NCI-H2196 (cell line): Measurements from ENCODE around the gene FAM167B.

Source experiments
- DNase-seq: peaks from one replicate; lab custom pipeline; 2025; ENCODE audit not compliant: unreplicated experiment; lab: John Stamatoyannopoulos, UW

FAM167B gene

DNA sequence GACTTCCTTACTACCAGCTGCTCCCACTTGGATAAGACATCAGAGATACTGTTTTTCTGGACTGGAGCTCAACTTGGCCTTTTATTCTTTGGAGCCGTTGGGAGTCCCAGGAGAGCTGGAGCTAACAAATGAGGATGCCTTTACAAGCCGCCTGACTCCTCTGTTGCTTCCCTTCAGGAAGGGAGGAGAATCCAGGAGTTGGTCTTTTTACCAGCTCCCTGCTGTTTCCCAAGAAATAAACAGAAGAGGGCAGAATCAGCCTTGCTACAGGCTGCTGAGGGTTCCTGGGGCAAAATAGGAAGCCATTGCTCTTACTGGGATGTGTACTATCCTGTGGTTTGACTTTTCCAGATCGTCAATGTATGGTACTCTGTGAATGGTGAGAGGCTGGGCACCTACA, 23.3 kb upstream of the FAM167B start:
- DNase-seq = no peak

DNA sequence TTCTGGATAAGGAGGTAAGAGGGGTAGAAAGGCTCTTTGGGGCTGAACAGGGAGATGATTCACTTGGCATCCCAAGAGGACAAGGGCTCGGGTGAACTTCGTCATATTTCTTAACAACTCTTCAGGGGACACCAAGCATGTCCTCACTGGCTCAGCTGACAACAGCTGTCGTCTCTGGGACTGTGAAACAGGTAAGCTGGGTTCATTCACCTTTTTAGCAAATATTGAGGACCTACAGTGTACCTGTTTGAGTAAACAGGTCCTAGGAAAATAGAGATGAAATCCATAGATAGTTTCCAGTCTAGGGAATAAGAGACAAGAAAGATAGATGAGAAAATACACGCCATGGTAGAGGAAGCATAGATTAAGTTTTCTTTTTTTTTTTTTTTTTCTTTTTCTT, 22.7 kb upstream of the FAM167B start:
- no peak for DNase-seq

DNA sequence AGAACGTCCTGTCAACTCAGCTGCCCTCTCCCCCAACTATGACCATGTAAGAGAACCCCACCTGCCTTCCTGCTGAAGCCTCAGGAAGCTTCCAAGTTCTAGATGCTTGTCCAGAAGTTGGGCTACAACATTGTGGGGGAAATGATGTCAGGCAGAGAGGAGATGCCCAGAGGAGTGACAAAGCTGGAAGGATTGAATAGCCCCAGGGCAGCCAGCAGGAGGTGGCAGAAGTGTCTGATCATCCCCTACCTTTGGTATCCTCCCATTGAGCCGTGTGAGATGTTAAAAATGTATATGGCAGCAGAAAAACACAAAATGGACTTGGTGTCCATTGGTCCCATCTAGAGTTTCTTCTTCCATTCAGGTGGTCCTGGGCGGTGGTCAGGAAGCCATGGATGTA, 18.3 kb upstream of the FAM167B start:
- DNase-seq = no peak

DNA sequence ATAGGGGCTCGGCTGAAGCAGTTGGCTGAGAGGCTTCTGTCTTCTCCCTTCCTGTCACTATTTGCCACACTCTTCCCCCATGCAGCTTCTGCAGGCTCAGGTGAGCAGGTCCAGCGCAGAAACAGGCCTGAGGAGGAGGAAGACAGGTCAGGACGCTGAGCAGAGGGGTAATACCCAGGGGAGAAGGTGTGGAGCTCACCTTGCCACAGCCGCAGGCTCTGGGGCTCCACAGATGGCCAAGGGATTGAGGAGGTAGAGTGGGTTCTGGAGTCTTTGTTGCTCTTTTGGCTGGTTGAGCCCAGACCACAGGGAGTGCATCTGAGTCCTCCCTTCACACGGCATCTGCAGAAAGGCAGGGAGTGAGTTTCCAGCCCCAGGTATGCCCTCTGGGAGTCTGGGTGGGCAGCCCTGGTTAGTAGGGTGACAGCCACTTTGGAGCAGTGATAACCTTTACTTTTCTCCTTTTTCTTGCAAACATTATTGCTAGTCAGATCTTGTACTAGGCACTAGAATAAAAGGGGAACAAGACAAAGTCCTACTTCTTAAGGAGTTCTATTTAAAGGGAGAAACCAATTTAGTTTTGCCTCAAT, 15.1 kb upstream of the FAM167B start:
- DNase-seq = no peak

DNA sequence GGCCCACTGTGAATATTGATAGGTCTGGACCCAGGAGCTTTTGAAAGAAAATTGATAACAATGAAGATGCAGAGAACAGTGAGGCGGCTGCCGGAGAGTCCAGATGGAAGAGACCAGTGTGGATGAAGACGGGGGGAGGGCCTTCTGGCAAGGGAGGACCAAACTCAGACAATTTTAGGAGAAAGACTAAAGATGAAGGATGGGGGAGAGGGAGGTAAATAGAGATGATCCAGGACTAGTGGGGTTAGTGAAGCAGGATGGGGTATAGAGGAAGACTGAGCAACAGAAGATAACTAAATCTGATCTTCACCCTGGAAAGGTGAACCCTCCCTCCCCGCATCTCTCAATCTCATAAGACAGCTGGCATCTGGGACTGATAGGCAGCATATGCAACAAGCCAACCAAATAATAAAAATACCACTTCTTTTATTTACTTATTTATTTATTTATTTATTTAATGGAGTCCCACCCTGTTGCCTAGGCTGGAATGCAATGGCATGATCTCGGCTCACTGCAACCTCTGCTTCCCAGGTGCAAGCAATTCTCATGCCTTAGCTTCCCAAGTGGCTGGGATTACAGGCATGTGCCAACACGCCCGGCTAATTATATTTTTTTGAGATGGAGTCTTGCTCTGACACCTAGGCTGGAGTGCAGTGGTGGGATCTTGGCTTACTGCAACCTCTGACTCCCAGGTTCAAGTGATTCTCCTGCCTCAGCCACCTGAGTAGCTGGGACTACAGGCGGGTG, 14.3 kb upstream of the FAM167B start:
- DNase-seq = no peak

DNA sequence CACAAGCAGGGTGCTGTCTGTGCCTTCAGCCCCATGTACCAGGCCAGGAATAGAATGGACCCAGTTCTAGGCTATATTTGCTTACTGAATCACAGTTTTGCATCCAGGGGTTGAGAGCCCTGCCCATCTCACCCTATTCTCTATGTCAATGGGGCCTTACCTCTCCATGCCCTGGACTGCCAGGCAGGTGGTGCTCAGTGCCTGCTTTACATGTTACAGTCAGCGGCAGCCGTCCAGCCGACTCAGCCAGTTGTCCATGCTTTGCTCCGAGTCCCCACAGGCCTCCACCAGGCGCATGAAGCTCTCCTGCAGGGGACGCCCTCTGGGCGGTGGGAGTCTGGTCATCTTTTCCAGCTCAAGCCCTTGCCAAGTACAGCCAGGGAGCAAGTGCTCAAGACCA, 12.2 kb upstream of the FAM167B start:
- DNase-seq = no peak

DNA sequence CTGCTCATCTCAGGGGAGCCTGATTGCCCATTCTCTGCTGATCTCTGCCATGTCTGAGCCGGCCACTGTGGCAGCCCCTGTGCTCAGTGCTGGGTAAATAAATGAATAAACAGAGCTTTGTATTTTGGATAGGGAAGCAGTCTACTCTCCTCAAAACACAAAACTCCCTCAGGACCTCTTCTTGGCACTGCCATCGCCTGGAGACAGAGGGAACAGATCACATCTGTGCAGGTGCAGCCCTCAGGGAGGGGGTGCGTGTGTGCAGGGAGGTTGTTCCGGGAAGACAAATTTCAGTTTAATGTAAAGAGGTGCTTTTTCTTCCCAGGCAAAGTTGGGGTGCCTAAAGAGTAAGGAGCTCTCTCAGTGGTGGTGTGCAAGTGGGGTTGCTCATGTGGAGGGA, 7.7 kb upstream of the FAM167B start:
- peak; percentile 55 for DNase-seq

DNA sequence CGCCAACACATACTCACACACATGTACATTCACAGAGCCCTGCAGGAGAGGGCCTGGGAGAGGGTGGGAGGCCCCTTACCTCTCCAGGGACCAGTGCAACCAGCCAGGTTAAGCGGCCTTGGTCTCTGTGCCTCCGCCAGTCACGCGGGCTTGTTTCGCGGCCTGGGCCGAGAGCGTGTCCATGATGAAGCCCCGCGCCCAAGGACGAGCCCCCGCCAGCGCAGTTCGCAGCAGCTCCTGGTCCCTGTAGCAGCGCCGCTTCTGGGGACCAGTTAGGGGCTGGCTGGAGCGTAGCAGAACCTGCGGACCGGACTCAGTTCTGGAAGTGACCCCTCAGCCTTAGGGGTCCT, 7.3 kb upstream of the FAM167B start:
- DNase-seq = no peak

DNA sequence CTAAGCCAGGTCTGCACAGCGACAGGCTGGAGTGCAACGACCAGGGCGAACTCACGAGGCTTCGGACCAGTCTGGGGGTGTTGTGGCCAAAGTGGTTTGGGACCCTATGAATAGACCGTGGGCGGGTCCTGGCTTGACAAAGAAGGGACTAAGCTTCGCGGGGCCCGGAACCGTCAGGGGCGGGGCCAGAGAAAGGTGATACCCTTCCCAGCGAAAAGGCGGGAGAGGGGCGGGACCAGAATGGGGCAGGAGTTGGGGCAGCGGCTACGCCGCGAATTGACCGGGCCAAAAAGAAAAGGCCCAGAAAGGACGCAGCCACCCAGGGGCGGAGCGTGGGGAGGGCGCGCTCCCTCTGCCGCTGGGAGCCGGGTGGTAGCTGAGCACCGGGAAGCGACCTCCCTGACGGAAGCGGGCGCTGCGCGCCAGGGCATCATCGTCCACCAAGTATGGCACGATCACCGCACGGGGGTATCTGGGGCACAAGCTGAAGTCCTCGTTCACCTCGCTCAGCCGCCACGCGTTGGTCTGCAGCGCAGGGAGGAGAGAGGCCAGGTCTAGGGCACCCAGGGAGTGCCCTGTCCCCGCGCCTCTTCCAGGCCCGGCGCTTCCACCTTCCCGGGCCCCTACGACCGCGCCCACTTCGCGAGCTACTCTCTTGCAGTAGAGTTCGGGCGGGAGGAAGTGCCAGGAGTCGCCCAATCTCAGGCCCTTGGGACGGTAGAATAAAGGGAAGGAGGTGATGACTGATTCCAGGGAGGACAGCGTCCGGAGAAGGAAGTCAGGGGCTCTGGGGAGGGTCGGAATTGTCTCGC, 6.7 kb upstream of the FAM167B start:
- DNase-seq = peak; percentile 92

DNA sequence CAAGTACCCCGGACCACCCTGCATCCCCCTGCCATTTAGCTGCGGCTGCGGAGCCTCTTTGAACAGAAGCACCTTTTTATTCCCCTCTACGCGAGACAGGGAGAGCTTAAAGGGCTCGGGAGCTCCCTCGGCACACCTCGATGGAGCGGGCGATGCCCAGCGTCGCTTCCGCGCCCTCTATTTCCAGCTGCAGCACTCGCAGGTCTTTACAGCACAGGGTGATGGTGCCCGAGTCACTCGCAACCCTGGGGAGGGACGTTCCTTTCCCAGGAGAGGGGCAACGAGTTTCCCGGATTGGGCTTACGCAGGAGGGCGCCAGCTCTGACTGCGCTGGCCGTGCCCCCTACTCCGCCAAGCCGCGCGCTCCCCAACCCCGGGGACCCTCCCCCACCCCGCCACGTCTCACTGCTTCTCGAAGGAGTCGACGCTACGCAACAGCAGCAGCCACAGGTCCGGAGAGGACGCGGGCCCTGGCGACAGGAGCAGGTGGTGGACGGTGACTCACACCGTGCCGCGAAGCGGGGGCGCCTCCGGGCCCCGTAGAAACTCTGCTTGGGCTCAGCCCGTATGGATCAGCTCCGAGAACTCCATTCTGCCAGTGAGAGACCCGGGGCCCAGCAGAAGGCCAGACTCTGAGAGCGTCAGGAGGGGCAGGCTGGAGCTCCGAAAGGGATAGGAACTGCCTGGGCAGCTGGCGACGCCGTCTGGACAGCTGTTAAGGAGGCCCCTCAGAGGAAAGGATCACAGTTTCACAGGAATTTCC, 5.8 kb upstream of the FAM167B start:
- peak; percentile 65 for DNase-seq

DNA sequence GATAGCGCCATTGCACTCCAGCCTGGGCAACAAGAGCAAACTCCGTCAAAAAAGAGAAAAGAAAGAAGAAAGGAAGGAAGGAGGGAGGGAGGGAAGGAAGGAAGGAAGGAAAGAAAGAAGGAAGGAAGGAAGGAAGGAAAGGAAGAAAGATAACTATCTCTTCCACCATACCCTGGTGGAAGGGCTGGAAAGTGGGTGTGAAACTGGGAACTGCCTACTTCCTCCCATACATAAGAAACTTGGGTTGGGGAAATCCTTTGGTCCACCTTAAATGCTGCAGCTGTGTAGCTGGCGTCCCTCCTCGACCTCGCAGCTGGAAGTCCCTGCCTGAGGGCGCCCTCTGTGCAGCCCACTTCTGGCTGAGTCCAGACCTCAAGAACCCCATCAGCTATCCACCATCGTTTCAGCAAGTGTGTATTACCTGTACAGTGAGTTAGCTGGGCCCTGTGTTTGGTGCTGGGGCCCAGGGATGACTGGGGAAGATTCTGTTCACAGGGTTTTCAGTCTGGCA, 4.6 kb upstream of the FAM167B start:
- no peak for DNase-seq

DNA sequence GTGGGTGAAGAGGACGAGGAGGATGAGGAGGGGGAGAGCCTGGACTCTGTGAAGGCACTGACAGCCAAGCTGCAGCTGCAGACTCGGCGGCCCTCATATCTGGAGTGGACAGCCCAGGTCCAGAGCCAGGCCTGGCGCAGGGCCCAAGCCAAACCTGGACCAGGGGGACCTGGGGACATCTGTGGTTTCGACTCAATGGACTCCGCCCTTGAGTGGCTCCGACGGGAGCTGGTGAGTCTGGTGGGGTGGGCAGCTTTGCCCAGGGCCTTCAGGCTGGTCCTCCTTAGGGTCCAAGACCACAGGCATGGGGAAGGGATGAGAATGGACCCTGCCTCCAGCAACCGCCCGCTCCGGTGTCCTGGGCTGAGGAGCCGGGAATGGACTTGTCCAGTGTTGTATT, 430 bp downstream of the FAM167B start:
- no peak for DNase-seq

DNA sequence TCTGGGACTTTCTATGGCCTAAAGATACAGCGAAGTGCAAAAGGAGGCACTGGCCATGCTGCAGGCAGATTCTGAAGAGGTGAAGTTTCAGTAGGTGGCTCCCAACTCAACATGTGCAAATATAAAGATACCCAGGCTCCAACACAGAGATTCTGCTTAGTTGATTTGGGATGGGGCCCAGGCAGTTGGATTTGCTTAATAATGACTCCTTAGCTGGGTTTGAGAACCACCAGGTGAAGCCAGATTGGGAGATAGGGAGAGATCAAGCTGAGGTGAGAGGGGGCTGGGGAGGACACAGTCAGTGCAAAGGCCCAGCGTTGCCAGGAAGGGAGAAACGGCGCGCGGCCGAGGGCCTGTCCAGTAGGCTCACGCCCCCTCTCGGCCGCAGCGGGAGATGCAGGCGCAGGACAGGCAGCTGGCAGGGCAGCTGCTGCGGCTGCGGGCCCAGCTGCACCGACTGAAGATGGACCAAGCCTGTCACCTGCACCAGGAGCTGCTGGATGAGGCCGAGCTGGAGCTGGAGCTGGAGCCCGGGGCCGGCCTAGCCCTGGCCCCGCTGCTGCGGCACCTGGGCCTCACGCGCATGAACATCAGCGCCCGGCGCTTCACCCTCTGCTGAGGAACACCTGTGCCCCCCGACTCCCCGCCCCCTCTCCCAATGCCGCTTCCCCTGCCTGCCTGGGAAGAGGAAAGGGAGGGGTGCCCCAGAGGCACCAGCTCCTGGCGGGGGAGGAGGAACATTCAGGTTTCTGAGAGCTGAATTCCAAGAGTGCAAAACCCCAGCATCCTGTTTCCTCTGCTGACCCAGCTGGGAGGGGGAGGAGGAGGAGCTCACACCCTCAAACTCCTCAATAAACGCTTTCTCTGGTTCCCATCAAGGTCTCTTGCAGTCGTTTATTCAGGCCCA, 1.2 kb downstream of the FAM167B start:
- DNase-seq = peak; percentile 90

DNA sequence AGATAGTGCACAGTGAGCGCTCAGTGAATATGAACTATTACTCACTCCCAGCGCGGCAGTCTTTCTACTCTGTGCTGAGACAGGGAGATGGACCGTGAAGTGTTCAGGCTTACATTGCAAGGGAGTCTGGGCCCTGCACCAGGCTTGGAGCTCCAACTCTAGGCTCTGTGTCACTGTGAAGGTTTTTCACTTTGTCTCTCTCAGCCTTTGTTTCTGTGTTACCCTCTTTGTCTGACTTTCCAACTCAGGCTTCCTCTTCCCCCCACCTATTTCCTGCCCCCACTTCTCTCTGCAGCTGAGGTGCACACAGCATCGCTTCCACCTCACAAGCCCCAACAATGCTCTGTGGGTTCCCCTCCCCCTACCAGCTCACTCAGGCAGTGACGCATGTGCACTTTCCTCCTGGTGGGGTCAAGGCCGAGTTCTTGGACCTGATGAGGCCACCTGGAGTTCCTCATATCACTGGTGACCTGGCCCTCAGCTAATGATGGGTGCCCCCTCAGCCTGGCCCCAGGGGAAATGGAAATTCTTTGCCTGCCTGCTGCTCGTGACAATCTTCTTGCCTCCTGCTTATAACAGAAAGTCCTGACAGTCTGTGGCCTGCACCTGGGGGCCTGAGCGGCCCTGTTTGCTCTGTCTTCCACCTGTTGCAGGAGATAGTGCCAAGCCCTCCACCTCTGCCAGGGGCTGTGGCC, 3.0 kb downstream of the FAM167B start:
- DNase-seq = no peak

DNA sequence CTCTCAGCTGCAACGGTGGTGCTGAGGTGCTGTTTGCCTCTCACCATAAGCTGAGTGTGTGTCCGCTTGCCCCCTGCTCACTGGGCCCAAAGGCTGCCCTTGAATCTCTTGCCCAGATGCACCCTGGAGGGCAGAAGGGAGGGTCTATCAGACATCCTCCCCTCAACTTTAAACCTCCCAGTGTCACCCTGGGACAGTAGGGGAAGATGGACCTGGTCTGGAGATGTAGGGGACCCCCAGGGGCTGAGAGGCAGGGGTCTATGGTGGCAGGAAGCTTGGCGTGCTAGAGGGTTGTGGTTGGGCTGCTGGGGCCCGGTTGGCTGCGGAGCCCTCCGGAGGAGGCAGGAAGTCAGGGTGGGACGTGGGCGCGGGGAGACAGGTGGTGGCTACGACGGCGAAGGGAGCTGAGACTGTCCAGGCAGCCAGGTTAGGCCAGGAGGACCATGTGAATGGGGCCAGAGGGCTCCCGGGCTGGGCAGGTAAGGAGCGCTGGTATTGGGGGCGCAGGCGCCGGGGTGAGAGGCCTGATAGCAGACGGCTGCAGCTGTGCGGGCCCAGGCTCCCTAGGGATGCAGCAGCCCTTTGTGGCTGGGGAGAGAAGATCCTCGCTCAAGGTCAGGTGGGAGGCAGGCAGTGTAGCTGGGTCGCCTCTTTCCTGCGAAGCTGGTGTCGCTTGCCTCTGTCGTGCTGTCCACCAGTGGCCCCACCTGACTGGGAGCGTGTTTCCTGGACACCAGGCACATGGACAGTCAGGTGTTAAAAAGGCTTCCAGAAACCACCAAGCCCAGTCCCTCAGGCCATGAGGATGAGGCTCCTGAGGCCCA, 4.1 kb downstream of the FAM167B start, which contains the start of gene LCK:
TSS of gene LCK (plus strand) at position 373 of the 824 bp plus-strand sequence. CDS start 23,065 bp downstream, outside the sequence.
- no peak for DNase-seq

DNA sequence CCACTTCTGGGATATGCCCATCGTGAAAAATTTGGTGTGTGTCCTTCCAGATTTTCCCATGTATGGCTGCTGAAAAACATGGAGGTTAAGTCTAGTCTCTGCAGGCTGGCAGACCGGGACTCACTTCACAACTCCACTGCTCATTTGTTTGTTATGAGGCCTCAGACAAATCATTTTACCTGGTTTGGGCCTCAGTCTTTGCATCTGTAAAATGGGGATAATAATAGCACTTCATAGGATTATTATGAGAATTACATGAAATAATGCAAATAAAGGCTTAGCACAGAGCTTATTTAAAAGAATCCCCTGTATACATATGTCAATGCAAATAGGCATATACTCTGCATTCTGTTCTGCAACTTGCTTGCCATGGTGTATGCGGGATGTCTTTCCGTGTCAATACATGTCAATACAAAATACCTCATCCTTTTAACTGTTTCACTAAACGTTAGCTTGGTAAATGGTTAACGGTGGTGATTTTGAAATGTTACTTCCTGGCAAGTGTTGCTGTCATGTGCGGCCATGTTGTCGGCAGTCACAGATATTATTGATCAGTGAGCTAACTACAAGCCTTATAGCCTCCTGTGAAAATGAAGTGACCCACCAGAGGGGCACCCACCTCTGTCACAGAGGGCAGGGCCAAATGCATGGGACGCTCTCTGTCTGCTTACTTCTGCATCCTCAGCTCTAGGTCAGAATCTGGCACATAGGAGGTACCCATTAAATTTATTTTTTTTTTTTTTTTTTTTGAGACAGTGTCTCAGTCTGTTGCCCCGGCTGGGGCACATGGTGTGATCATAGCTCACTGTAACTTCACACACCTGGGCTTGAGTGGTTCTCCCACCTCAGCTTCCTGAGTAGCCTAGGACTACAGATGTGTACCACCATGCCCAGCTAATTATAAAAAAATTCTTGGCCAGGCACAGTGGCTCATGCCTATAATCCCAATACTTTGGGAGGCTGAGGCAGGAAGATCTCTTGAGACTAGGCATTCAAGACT, 8.3 kb downstream of the FAM167B start:
- DNase-seq = no peak

DNA sequence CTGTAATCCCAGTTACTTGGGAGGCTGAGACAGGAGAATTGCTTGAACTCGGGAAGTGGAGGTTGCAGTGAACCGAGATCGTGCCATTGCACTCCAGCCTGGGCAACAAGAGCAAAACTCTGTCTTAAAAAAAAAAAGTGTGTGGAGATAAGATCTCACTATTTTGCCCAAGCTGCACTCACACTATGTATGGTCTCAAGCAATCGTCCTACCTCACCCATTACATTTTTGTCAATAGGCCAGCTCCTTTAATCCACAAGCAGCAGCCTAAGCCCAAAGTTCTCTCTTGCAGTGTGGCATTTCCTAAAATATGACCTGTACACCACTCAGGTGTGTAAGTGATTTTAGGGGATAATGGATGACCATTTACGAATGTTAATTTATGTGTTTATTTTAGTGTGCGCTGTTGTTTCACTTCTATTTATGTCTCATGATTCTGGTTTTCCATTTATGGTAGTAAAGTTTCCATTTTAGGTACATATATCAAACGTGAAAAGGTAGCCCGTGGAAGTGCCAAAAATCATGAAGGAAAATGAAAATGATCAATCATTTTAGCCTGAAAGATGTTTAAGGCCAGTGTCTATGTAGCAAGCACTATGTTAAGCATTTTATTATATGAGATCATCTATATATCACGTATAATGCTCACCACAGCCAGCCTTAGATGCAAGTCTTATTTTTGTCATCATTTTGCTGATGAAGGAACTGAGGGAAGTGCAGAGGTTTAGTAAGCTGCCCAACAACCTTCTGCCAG, 9.6 kb downstream of the FAM167B start:
- no peak for DNase-seq
